Suprapubic skin (tissue), 3 donors: ENCODE data around the gene TECPR1.

Source experiments
- EP300 ChIP-seq: sonication (generic); formaldehyde crosslinking; IDR thresholded peaks from one replicate; pipeline ENCODE4 v1.6.1; 2017; ENCODE audit warnings: antibody characterized with exemption
- POLR2A ChIP-seq, 2 donors: fragments of 450-650 bp; IDR thresholded peaks; one replicate each; pipeline ENCODE4 v1.6.1; 2017; ENCODE audit warnings: antibody characterized with exemption in 2 of 2, mild to moderate bottlenecking in 2 of 2, moderate library complexity in 2 of 2
- TF ChIP-seq, protein P1 (sequence below), 2 donors: fragments of 200-600 bp in 1 of 2; fragments of 450-650 bp in 1 of 2; sonication (generic) in 1 of 2; IDR thresholded peaks; one replicate each; pipeline ENCODE4 v1.5.1; 2016 to 2019; ENCODE audit warnings: antibody characterized with exemption in 2 of 2, mild to moderate bottlenecking in 1 of 2, moderate library complexity in 1 of 2

DNA sequence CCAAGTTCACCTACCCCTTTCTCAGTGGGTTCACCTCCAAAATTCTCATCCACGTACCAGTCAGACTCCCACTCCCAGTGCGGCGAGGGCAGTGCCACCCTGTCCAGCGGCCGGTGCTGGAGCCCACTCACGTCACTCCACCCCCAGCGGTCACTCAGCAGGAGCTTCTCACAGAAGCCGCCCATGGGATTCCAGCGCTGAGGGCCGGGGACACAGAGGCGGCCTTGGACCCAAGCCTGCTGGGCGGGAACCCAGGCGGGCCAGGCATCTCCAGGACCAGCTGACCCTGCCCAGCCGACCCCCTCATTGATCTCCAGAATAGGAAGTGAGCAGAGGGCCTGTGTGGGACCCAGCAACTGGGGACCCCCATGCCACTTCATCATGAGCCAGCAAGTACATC lies 7.2 kb downstream of the TECPR1 start:
- TF ChIP-seq EP300 (no peak), POLR2A (IDR thresholded peaks at IDR 0.05) (no peak)
- TF ChIP-seq, protein P1, sequence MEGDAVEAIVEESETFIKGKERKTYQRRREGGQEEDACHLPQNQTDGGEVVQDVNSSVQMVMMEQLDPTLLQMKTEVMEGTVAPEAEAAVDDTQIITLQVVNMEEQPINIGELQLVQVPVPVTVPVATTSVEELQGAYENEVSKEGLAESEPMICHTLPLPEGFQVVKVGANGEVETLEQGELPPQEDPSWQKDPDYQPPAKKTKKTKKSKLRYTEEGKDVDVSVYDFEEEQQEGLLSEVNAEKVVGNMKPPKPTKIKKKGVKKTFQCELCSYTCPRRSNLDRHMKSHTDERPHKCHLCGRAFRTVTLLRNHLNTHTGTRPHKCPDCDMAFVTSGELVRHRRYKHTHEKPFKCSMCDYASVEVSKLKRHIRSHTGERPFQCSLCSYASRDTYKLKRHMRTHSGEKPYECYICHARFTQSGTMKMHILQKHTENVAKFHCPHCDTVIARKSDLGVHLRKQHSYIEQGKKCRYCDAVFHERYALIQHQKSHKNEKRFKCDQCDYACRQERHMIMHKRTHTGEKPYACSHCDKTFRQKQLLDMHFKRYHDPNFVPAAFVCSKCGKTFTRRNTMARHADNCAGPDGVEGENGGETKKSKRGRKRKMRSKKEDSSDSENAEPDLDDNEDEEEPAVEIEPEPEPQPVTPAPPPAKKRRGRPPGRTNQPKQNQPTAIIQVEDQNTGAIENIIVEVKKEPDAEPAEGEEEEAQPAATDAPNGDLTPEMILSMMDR (IDR thresholded peaks at IDR 0.05): no peak
